NCI-H748 treated with DMSO at 0.1 percent for 48 hours (cell line): ENCODE data around the gene NEURL1.

ENCODE experiments used
- DNase-seq: peaks from one replicate; lab custom pipeline; 2025; lab: John Stamatoyannopoulos, UW

NEURL1 gene

DNA sequence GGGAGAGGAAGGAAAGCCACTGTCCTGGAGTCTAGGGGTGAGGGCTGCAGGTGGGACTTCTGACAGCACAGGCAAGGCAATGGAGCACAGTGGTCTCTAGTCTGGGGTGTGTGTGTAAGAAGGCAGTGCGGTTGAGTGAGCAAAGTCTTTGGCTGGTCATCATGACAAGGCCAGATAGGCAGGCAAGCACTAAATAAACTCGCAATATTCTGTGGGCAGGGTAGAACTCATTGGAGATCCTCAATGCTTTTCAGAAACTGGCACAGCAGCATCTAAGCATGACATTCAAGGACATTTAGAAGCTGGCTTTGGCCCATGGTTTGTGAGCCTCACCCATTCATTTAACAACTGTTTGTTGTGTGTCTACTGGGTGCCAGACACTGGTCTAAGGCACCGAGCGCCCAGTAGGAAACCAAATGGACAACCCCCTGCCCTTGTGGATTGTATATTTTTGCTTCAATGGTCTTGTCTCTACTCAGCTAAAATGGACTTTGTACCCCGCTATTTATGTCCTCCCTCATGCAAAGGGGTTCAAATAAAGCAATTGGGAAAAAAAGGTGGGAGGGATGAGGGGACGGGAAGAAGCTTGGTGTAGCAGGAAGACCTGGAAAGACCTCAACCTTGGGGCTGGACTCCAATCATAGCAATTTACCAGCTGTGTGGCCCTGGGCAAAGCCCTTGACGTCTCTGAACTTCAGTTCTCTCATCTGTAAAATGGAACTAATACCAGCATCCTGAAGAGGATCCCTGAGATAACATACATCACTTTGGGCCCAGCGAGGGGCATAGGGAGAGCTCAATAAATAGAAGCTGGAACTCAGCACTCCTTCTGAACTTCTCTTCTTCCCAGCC, 116.0 kb downstream of the NEURL1 start:
- no peak for DNase-seq

DNA sequence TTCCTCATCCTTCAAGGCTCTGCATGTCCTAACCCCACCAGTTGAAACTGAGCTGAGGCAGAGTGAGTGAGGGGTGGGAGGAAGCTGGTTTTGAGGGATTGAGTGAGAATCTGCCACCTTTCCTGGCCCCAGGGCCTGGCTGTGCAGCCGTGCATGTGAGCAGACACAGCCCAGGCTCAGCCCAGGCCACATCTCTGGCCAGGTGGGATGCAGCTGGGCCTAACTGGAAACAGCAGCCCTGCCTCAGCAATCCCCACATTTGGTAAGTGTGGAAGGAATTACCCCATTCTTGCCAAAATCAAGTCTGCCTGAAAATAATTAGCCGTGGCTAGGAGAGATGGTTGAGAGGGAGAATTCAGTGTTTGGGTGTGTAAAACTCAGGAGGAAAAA, 116.6 kb downstream of the NEURL1 start:
- DNase-seq, result no peak

DNA sequence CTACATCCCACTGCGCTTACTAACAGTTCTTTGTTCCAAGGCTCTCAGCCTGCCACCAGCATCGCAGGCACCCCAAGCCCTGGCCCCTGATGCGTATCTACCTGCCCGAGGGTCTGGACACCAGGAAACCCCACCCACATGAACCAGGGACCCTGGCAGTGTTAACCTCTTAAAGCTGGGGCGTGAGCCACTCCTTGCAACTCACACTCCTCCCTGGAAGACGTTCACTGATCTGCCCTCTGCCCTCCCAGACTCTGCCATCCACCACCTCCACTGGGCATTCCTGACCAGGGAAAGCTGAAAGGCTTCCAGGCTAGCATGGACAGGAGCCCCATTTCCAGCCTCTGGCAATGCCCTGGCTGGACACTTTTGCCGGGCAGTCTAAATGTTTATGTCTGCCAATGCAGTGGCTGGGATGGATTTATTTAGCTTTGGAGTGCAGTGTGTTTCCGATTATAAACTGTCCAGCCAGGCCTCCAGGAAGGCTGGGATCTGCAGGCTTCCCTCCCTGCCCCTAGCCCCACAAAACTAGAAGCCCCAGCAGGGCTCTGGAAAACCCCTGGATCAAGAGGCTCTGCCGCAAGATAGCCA, 117.5 kb downstream of the NEURL1 start:
- no peak for DNase-seq

DNA sequence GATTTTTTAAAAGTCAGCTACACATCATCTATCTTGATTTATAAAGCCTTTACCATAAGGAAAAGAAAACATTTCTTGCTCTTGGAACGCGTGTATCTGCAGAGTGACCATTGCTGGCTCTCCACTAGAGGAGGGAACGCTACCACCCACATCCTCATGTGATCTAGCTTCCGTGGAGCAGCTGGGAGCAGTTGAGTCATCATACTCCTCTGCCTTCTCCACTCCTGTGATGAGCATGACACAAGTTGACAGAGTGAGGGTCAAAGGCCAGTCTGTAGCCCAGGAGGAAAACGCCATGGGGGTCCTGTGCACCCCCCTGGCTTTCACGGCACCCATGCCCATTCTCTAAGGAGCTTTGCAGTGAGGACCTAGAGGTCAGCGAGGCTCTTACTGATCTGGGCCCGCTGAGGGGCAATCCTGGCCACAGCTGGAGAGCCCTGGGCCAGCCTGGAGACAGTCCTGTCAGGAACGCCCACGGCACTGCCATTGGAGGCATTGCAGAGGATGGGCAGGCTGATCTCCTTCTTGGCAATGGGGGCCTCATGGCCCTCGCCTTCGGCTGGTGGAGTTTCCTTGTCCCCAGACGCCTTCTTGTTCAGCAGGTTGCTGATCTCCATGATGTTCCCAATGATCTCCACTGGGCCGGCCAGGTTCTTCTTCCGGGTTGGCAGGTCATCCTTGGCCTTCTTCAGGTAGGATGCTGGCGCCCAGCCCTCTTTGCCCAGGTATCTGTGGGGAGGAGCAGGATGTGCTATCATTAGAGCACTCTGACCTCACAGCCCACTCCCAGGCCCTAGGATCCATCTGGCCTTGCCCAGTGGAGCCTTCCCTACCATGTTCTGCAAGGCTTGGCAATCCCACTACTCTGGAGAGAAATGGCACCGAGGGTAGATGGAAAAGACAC, 119.2 kb downstream of the NEURL1 start:
- DNase-seq, result no peak

DNA sequence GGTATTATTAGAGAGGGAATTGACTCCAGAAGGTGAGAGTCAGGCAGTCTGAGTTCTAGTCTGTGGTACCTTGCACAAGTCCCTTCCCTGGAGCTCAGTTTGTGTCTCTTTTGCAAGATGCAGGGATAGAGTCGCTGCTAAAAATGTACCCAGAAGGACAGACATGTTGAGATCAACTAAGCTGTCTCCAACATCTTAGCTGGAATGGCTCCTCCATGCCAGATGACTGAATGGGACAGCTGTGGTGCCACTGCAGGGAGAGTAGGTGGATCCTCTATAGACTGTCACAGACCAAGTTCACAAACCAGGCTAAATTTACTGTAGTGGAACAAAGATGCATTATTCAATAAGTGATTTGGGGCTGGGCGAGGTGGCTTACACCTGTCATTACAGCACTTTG, 120.1 kb downstream of the NEURL1 start:
- no peak for DNase-seq

DNA sequence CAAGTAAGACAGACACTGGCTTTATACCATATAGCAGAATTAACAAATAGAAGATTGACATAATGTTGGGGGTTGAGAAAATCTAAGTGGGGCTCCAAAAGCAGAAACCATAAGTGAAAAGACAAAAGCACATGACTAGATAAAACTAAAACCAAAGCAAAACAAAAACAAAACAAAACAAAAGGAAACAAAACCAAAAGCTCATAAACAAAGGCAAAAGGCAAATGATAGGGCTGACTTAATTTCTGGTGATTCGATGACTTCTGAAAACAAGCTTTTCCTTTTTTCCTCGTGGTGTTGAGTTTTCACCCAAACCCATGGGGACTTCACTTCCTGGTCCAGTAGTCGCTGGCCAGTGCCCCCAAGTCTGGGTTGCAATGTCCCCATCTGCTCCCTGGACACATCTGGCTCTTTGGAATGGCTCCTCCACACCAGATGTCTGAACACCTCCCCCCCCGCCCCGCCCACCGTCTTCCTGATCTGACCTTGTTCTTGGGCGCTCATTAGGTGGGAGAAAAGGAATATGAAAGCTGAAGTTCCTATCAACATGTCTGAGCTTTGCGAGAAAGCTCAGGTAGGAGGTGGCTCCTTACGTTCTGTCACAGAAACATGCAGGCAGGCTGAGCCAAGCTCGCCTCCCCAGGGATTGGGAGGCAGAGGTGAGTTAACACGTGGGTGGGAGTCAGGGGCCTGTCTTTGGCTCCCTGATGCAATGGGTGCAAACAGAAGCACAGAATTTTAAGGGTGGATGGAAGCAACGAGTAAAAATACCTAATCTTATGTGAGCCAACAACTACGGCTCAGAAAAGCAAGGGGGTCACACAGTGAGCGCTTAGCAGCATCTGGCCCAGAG, 121.0 kb downstream of the NEURL1 start:
- no peak for DNase-seq

DNA sequence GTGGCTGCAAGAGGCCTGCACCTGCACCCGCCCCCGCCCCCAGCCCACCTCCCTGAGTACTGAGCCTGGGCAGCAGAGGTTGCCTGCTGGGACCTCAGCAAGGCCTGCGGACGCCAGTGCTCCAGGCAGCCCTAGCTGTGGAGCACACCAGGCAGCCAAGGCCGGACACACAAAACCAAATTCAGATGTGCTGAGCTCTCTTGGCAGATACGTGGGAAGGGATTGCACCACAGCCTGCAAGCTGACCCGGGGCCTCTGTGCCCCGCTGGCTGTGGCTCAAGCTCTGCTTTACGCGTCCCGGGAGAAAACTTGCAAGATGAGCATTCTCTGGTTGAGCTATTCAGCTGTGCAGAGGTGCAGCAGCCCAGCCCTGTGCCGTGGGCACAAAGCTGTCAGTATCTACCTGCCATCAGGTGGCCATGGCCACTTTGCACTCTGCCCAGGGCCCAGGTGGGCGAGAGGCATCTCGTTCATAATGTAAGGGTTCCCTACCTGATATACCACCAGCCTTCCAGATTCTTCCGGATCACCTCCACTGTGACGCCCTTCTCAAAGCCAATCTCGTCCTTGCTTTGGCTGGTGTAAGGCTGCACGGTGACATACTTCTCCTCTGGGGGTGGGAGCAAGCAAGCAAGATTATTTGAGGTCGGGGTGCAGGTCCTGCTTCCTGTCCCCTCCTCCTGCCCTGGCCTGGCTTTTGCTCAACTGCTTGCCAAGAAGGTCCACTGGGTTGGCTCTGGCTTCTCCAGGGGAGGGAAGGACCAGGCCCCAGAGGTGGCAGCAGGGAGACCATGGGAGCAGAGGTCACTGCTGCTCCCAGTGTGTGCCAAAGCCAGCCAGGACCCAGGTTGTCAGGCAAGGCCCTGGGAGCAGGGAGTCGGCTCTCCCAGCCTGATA, 123.4 kb downstream of the NEURL1 start:
- DNase-seq, result no peak

DNA sequence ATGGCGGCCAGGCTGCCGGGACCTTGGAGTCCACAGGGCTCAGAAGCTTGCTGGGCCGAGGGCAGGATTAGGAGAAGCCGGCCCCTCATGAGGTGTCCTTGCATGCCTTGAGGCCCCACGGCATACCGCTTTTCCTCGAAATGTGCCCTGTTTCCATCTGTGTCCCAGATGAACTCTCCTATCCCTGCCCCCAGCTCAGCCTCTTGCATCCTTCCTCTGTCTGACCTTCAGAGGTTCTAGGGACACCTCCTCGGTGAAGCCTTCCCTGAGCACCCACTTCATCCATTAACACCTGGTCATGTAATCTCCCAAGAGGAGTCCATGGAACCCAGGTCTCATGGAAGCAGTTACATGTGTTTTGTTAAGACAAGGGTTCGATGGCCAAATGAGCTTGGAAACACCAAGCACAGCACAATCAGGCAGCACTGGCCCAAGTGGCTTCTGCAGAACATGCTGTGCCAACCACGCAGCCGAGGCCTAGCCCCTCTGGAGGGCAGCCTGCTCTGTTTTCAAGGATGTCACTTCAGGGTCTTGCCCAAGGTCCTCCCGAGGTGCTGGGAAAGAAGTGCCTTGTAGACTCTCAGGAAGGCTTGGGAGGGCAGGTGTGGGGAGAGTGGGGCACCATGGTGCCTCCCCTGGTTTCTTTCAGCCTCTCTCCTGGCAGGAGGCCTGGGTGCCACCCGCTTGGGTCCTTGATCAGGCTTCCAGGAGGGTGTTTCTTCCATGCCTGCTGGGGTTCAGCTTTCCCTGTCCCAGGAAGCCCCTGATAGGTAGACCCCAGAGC, 124.3 kb downstream of the NEURL1 start:
- no peak for DNase-seq

DNA sequence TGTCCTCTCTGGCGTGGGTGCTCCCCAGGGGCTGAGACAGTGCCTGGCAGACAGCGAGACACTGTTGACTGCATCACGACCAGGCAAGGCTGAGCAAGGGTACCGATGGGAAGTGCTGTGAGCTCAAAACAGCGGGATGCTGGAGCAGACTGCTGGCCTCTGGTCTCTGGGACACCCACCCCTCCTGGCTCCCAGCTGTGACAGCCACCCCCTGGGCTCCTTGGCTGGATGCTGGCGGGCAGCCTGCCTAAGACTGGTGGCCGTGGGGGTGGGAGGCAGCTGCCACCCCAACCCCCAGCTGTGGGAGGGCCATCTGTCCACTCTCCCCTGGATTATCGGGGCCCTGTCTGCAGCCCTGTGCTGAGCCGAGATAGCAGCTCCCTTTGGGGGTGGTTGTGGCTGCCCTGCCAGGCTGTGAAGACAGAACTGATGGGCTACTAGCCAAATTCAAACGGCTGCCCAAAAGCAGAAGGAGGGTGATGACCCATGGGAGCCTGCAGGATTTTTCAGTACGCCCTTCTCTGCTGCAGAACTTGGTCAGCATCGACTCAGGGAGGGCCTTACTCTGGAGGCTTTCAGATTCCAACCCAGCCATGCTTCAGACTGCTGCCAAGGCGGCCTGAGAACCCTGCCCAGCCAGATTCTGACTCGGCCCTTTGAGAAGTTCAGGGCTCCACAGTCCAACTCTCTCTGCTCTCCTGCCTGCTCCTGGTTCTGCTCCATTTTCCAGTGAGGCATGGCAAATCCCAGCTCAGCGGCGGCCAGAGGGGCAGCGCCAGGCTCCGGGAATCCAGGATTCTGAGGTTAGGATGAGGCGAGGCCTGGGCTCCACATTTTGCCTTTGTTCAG, 125.3 kb downstream of the NEURL1 start:
- no peak for DNase-seq

DNA sequence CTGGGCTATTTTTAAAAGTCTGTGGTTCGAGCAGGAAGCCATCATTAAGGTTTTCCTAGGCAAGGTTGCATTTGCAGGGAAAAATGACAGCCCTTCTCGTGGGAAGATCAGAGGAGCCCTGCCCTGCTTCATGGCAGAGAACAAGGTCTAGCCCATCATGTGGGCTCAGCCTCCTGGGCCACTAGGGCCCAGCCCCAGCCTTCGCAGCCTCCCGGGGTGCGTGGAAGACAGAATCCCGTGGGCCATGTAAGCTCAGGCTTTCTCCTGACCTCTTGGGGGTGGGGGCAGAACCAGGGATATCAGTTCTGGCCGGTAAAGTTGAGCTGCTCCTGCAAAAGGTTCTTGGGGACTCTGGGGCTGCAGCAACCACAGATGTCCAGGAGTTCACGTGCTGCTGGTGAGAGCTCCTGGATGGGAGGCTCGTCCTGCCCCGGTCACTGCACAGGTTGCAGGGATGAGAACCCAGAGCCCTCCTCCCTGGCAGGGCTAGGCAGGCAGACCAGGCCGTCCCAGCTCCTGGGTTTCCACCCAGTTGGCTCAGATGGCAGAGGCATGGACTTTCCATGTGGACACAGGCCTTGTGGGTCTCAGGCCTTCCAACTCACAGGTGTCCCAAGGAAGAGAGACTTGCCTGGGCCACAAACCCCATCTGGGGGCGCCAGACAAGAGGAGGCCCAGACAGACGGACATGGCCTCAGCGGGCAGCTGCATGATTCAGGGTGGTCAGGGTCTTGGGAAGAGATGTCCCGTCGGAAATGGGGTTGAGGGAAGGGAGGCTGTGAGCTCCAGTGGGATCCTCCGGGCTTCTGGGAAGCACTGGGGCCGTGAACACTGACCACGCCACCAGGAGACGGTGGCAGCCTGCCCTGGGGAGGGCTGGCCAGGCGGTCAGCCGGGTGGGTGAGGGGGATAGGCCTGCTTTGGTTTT, 126.2 kb downstream of the NEURL1 start:
- no peak for DNase-seq

DNA sequence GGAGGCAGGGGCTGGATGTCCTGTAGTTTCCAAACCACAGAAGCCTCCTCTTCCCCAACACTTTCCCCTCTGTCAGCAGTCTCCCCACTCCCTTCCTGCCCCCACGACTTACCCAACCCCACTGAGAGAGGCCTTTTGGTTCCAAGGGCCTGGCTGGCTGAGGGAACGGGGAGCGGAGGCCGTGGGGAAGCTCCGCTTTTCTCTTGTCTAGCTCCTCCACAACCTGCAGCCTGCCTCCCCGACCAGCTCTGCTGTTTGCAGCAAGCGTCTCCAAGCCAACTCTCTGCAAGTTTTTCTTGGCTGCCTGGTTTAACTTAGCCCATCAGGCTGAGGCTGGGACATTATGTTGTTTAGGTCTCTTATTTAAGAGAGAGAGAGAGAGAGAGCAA, 126.8 kb downstream of the NEURL1 start:
- no peak for DNase-seq

DNA sequence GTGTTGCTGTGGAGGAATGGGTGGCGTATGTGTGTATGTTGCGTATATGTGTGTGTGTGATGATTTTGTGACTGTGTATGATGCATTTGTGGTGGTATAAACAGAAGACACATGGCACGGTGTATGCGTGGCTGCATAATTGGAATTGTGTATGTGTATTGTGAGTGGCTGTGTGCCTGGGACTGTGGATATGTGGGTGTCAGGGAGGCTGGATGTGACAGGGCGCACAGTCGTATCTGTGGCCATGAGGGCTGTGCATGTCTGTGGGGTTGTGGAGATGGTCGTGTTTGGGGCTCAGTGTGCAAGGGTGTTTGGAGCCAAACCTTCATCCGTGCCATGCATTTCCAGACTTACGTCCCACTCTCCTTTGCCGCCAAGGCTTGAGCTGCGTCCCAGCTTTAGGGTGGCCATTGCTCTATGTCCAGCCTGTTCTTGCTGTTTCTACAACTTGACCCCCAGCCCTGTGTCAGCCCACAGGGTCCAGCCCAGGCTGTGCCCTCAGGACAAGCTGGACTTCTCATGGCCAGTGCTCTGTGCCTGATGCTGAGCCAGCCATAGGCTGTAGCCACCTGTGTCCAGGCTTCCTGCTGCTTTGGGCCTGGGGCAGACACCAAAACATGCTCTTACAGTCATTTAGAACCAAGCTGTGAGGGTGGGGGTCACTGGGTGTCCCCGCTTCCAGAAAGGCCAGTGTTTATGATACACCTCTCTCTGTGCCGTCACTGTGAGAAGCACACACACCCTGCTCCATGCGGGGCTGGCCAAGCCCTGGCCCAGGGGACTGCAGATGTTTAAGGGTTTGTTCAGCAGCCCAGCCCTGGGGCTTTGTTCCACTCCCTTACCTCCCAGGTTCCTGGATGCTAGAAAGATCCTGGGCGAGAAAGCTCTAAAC, 127.6 kb downstream of the NEURL1 start:
- no peak for DNase-seq

DNA sequence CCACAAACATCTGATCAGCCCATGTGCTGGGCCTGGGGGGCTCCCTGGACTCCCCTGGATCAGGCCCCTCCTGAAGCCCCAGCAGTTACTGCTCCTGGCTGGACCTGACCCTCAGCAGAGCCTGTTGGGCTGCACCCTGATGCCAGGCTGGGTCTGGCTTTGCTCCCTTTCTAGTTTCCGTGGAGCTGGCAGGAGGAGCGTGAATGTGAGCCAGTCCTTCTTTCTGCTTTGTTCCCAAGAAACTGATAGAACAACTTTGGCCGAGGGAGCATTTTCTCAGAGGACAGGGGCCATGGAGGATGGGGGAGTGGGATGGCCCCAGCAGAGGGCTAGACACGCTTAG, 128.2 kb downstream of the NEURL1 start:
- no peak for DNase-seq

DNA sequence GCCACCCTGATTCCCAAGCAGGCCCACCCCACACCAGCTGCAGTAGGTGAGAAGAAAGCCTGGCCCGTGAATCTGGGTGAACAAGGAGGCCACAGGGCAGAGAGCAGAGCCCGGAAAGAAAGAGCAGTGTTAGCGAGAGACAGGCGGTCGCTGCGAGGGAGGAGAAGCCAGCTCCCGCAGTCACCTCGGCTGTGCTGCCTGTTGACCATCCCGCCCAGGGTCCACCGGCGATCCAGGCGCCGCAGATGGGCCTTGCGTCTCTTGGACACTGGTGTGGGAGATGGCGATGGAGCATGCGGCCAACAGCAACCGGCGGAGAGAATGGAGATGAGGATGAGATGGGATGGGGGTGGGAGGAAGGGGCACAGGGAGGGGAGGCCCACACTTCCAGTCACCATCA, 128.8 kb downstream of the NEURL1 start:
- DNase-seq, result no peak

DNA sequence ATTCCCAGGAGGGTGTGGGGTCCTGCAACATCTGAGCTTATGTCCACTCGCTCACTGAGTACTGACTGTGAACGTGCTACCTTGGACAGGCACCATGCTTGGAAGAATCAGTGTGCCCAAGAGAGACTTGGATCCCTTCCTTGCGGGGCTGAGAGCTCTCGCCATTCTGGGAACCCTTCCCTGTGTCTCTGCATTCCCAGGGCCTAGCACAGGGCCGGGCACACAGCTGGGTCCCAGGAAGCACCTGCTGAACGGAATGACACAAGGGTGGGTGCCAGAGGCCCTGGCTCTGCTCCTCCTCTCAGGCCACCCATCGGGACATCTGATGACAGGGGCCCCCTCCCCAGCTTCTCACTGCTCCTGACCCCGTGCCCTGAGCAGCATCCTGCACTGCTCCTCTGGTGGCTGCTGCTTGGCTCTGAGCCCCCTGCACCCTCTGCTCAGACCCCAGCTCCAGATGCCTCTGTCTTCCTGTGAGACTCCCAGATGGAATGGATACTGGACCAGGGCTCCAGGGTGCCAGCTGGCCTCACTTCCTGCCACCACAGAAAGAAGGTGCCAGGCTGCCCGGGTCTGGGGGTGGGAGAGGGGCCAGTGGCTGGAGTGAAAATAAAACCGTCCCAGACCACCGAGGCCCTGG, 129.6 kb downstream of the NEURL1 start:
- DNase-seq, result no peak

DNA sequence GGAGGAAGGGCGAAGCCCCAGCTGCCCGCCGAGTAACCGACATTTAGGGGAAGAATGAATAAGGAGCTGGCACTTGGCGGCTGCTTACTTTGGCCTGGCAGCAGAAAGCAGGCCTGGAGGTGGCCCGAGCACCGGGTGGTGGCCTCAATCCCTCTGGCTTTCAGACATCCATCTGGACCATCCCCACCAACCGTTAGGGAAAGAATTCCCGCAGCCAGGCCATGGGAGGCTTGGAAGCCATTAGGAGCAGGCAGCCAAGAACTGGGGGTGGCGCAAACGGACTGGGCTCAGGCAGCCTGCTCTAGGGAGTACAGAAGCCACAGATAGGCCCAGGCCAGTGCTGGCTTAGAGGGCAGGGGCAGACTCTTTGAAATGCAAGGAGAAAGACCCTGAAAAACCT, 132.7 kb downstream of the NEURL1 start:
- no peak for DNase-seq
